Adrenal gland (tissue), 12 donors: Measurements from ENCODE around the gene SLC19A1. TPM values are rescaled to one million over a fixed set of nuclear protein-coding genes. Genes with fewer than 3 reads are reported as not detected.
"Not testable (repeated sequence)": the region's sequence is repeated elsewhere in the genome, so short reads cannot be mapped to it uniquely, and the experiment has no call there.

ENCODE experiments used
- DNase-seq, 7 donors: peaks; one replicate each; pipeline ENCODE4 v3.0.0-alpha.2; 2019 to 2020
- H3K27ac ChIP-seq, 5 donors: fragments of 200-600 bp; sonication (generic) in 4 of 5; 1 replicate in 3 of 5; 2 replicates in 2 of 5; pipeline versions ENCODE4 v1.5.1 to v1.8.0; 2016 to 2020; ENCODE audit warnings: mild to moderate bottlenecking in 1 of 5
- H3K27me3 ChIP-seq: fragments of 200-600 bp; 2 replicates; pipeline ENCODE4 v1.8.0; 2021
- H3K36me3 ChIP-seq, 2 donors: fragments of 200-600 bp; replicated peaks in 1 of 2; 1 replicate in 1 of 2; 2 replicates in 1 of 2; pipeline versions ENCODE4 v1.5.1 to v1.8.0; 2018 to 2022
- H3K4me1 ChIP-seq, 2 donors: fragments of 200-600 bp; replicated peaks in 1 of 2; 1 replicate in 1 of 2; 2 replicates in 1 of 2; pipeline versions ENCODE4 v1.5.1 to v1.8.0; 2018 to 2021
- H3K4me3 ChIP-seq, 4 donors: fragments of 200-600 bp; sonication (generic) in 3 of 4; one replicate each; pipeline ENCODE4 v1.5.1; 2016 to 2018
- H3K9me3 ChIP-seq, 3 donors: fragments of 200-600 bp; sonication (generic) in 1 of 3; replicated peaks in 1 of 3; 1 replicate in 2 of 3; 2 replicates in 1 of 3; pipeline versions ENCODE4 v1.5.1 to v1.8.0; 2016 to 2021
- POLR2A ChIP-seq, 2 donors: fragments of 450-650 bp; IDR thresholded peaks; one replicate each; pipeline ENCODE4 v1.6.1; 2017; ENCODE audit warnings: antibody characterized with exemption in 2 of 2, mild to moderate bottlenecking in 2 of 2, moderate library complexity in 1 of 2
- WGBS, 4 donors: extraction: QIAGEN DNeasy Blood & Tissue Kit in 2 of 4; methylation state at CpG; one replicate each; pipeline versions ENCODE4 v1.1.5 to v1.1.7; 2013 to 2017; 5-methylcytosine and 5-hydroxymethylcytosine counted together
- intact Hi-C, 2 donors: fragments of 100-400 bp; cut with DNase I; formaldehyde crosslinking; loops; one replicate each; pipeline versions ENCODE4 v1.14.1 to v1.15.0; 2022 to 2023
- polyA plus RNA-seq, 3 donors: library from polyadenylated mRNA; stranded (reverse); fragments of 200-250 nt in 2 of 3; fragments of 350-450 nt in 1 of 3; fragmentation: Illumina TruSeq in 1 of 3; extraction: RNeasy Lipid Tissue Mini Kit (QIAGEN cat#74804) in 1 of 3; gene quantifications; one replicate each; pipeline ENCODE4 v1.2.3, GENCODE V29; 2013 to 2014
- total RNA-seq, 9 donors: library from RNA; depleted of rRNA in 4 of 9; stranded (reverse); fragments of >200 nt in 4 of 9; fragments of 120-200 nt in 1 of 9; fragmentation: NEBNext Ultra II Directional in 1 of 9; extraction: Animal tissue kit (Norgen Biotek cat#: 25700) in 1 of 9; gene quantifications; one replicate each; pipeline versions ENCODE4 v1.1.0 to v1.2.4, GENCODE V29; 2013 to 2023
- TF ChIP-seq, protein P1 (sequence below), 6 experiments: fragments of 450-650 bp in 4 of 6; fragments of 200-600 bp in 2 of 6; sonication (generic) in 1 of 6; IDR thresholded peaks; 1 replicate in 5 of 6; 2 replicates in 1 of 6; pipeline versions ENCODE4 v1.5.1 to v1.8.0; 2016 to 2021; ENCODE audit warnings: antibody characterized with exemption in 6 of 6, mild to moderate bottlenecking in 2 of 6, moderate library complexity in 1 of 6
- donor health status: healthy with polysubstance abuse.
- donor health status: Bipolar disorder and iron deficiency.
- donor health status: DM: yes; HTN: yes; CAD: no.
- donor health status: DM: no; HTN: no; CAD: no.
- donor health status: DM: no; HTN: no; CAD: no.
- donor health status: DM: yes; HTN: yes; CAD: no.

SLC19A1 gene
- total and polyA plus RNA-seq, 12 donors, result 1.7 to 21.2 (median 15.3) TPM

- TF ChIP-seq, protein P1, sequence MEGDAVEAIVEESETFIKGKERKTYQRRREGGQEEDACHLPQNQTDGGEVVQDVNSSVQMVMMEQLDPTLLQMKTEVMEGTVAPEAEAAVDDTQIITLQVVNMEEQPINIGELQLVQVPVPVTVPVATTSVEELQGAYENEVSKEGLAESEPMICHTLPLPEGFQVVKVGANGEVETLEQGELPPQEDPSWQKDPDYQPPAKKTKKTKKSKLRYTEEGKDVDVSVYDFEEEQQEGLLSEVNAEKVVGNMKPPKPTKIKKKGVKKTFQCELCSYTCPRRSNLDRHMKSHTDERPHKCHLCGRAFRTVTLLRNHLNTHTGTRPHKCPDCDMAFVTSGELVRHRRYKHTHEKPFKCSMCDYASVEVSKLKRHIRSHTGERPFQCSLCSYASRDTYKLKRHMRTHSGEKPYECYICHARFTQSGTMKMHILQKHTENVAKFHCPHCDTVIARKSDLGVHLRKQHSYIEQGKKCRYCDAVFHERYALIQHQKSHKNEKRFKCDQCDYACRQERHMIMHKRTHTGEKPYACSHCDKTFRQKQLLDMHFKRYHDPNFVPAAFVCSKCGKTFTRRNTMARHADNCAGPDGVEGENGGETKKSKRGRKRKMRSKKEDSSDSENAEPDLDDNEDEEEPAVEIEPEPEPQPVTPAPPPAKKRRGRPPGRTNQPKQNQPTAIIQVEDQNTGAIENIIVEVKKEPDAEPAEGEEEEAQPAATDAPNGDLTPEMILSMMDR (IDR thresholded peaks at IDR 0.05), result no peak
- TF ChIP-seq POLR2A (IDR thresholded peaks at IDR 0.05), result no peak
- intact Hi-C loops, result no loop called here
- Histone ChIP-seq H3K27me3 (no peaks in the 10 kb centered on the region), H3K4me1 (no peaks in the 10 kb centered on the region), H3K4me3 (no peak overlapping the region), H3K36me3 (peaks cover 0 to 11% of the 10 kb centered on the region in 2 donors), H3K9me3 (no peaks in the 10 kb centered on the region), H3K27ac (no peak overlapping the region)
- 89 to 96% (median 92%) methylated on average over 5 to 22 of the region's 22 CpGs for WGBS, 4 donors
- peak in 2 of 7 donors; percentile 4 to 7 for DNase-seq
These were observed 35.9 kb downstream of the SLC19A1 start for GRCh38 chr21:45506241-45506817.

GRCh38 chr21:45505416-45506021 is 36.7 kb downstream of the SLC19A1 start:
- H3K27me3 ChIP-seq, result no peaks in the 10 kb centered on the region
- intact Hi-C loops, result no loop called here
- no peak overlapping the region for H3K4me3 ChIP-seq
- 88 to 100% (median 91%) methylated on average over 10 to 33 of the region's 33 CpGs for WGBS, 4 donors
- DNase-seq, result peak in 2 of 7 donors; percentile 6 to 16
- H3K27ac ChIP-seq, result no peak overlapping the region
- H3K9me3 ChIP-seq, result no peaks in the 10 kb centered on the region
- TF ChIP-seq, protein P1 (IDR thresholded peaks at IDR 0.05), result no peak
- TF ChIP-seq POLR2A (IDR thresholded peaks at IDR 0.05), result no peak
- peaks cover 0 to 11% of the 10 kb centered on the region in 2 donors for H3K36me3 ChIP-seq
- no peaks in the 10 kb centered on the region for H3K4me1 ChIP-seq

DNA sequence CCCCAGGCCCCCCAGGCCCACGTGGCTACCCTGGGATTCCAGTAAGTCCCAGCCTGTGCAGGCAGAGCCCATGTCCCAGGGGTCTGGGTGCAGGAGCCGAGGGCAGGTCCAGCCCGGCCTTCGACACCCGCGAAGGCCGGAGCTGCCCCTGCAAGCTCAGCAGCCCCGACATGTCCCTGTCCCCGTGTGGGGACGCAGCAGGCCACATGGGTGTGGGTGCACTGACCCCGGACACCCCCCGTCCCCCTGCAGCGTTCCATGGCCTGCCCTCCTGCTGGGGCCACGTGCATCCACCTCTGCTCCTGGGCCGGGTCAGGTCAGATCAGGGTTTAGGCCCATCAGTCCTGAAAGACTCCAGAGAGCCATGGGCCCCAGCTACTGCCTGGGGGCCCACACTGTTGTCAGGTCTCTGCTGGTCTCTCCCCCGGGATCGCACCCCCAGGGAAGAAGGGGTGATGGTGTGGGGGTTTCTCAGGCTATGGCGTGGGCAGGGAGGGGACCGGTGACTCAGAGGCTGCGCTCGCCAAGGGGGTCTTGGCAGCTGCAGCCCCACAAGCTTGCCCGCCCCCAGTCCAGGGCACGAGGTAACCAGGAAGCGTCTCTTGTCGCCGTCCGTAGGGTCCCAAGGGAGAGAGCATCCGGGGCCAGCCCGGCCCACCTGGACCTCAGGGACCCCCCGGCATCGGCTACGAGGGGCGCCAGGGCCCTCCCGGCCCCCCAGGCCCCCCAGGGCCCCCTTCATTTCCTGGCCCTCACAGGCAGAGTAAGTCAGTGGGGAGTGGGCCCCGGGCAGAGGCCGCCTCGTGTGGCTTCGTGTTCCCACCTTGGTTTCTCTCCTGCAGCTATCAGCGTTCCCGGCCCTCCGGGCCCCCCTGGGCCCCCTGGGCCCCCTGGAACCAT is 37.5 kb downstream of the SLC19A1 start:
- H3K27ac ChIP-seq, result no peak overlapping the region
- H3K4me1 ChIP-seq, result no peaks in the 10 kb centered on the region
- H3K36me3 ChIP-seq, result peaks cover 0 to 3% of the 10 kb centered on the region in 2 donors
- no peak overlapping the region for H3K4me3 ChIP-seq
- no peaks in the 10 kb centered on the region for H3K9me3 ChIP-seq
- DNase-seq, result peak in 2 of 7 donors; percentile 7 to 11
- no peaks in the 10 kb centered on the region for H3K27me3 ChIP-seq
- WGBS, 4 donors, result 76 to 87% (median 83%) methylated on average over 3 to 41 of the region's 41 CpGs
- TF ChIP-seq, protein P1 (IDR thresholded peaks at IDR 0.05), result no peak
- TF ChIP-seq POLR2A (IDR thresholded peaks at IDR 0.05), result no peak
- intact Hi-C loops, result no loop called here

- peak in 2 of 7 donors; percentile 6 to 17 for DNase-seq
- TF ChIP-seq, protein P1 (IDR thresholded peaks at IDR 0.05), result no peak
- no peak for TF ChIP-seq POLR2A (IDR thresholded peaks at IDR 0.05)
- peaks cover 0 to 4% of the 10 kb centered on the region in 2 donors for H3K36me3 ChIP-seq
- no peak overlapping the region for H3K27ac ChIP-seq
- H3K27me3 ChIP-seq, result no peaks in the 10 kb centered on the region
- intact Hi-C loops, result no loop called here
- no peaks in the 10 kb centered on the region for H3K9me3 ChIP-seq
- WGBS, 4 donors, result 90 to 93% (median 92%) methylated on average over 12 to 22 of the region's 22 CpGs
- H3K4me1 ChIP-seq, result no peaks in the 10 kb centered on the region
- H3K4me3 ChIP-seq, result no peak overlapping the region
These were observed 38.2 kb downstream of the SLC19A1 start for GRCh38 chr21:45504021-45504515.

GRCh38 chr21:45503226-45503625 is 39.0 kb downstream of the SLC19A1 start:
- DNase-seq, H3K27me3 ChIP-seq, intact Hi-C loops, H3K4me3 ChIP-seq, H3K4me1 ChIP-seq, H3K36me3 ChIP-seq, H3K27ac ChIP-seq, H3K9me3 ChIP-seq: not testable (repeated sequence)
- 86 to 100% (median 92%) methylated on average over 3 to 4 of the region's 4 CpGs for whole genome bisulfite sequencing, 4 donors
